HG02678 (cell line): Measurements from ENCODE around the gene DENND1A.

Experiments used
- ATAC-seq: cut with Tn5 transposase; IDR thresholded peaks from one replicate; pipeline ENCODE4 v1.9.1; 2021; ENCODE audit warnings: mild to moderate bottlenecking, moderate library complexity; ENCODE audit not compliant: unreplicated experiment

Gene DENND1A

DNA sequence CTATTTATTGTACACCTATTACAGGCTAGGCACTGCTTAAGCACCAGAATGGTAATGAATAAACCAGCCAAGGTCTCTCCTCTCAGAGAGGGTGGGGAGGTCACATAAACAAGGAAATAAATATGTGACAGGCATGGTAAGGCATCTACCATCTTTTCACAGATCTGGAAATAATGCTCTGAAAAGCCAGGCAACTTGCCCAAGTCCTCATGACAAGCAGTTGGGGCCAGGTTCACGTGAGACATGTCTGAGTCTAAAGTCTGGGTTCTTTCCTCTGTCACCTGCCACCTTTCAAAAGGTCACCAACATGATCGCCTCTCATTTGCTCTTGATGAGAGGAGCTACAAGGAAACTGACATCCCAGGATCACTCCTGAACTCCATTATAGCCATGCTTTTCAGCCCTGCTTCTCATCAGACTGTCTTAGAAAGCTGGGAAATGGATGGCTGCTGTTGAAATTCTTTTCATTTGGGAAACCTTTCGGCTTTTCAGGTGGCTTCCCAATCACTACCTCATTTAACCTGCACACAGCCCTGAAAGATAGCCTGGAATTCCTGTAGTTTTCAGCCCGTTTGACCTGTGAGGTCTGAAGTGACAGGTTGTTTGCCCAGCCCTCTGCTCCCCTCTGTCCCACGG is 450.8 kb downstream of the DENND1A start:
- no peak for ATAC-seq

DNA sequence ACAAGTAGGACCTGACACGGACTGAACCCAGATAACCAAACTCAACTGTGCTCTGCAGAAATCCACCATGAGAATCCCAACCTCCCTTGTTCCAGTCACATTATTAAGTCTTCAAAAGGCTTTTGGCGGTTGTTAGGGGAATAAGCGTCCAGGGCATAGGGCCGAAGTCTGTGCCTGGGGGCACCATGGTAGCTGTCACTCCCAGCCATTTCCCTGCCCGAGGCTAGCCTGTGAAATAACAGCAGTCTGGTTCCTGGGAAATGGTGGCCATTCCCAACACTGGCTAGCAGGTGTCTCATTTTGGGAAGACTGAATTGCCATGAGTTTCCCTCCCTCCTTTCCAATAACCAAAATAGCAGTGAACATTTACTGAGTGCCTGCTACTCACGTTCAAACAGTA is 451.8 kb downstream of the DENND1A start:
- no peak for ATAC-seq

DNA sequence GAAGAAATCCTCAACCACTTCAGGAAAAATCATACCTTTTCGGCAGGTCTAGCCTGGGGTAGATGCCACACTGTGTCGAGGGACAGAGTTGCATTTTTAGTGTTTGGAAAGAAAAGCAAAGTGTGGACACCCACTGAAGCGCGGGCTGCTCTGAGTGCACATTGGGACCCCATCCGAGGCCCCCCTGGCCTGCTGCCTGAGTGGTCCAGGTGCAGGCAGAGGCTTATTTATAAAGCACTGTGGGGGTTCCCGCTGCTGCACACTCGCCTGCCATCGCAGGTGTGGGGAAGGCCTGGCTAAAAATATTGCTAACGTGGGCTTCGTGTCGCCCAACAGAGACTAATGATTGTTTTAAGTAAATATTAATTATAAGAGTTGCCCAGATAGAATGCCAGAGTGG is 454.5 kb downstream of the DENND1A start:
- ATAC-seq, result no peak

DNA sequence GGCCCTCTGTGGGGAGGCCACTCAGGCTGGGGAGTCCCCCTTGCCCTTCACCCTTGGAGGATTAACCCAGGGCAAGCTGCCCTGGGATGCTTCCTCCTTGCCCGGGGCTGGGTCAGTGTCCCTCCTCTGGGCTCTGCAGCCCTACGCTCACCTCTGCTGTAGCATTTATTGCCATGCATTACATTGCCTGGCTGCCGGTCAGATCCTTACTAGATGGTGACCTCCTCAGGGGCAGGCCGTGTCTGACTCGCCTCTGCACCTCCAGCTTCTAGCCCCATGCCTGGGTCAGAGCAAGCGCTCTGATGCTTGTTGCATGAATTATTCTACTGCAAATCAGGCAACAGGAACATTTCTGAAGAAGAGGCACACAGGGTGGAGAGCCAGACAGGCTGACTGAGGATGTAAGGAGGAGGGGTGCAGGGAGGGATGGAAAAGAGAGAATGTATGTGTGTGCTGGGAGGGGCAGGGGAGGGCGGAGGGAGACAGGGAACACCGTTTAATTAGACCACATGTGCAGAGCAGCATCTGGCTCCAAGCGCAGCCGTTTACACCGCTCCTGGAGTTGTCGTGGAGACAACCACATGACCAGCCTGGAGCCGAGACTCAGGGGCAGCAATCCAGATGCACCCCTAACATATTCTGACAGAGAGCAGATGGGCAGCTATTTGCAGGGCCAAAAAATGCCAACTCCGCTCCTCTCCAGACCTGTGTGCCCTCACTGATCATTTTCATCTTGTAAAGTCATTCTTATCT is 456.9 kb downstream of the DENND1A start:
- ATAC-seq, result no peak

DNA sequence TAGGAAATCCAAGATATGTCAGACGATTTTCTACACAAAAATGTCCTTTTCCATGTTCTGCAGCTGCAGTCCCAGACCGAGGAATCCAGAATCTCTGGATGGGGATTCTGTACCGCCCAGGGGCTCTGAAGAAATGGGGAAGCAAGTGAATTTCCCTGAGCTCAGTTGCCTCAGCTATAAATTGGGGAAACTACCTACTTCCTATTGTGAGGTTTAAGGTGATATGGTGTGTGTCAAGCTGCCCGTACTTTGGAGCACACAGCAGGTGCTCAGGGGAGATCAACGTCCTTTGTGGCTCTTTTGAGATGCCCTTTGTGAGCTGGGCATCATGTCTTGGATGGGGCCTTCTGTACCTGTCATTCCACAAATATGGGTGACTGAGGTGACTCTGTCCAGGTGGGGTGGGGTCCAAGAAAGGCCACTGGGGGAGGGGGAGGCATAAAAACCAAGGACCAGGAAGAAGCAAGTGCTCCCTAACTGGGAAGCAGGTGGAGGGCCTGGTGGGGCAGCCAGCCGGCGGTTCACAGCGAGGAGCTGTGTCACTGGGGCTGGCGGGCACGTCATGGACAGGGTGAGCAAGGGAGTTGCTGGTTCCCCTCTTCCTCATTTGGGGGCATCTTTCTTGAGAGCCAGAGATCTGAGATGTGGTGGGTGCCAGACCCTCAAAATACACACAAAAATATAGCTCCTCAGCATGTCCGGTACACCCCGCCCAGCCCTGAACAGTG is 457.9 kb downstream of the DENND1A start:
- no peak for ATAC-seq

DNA sequence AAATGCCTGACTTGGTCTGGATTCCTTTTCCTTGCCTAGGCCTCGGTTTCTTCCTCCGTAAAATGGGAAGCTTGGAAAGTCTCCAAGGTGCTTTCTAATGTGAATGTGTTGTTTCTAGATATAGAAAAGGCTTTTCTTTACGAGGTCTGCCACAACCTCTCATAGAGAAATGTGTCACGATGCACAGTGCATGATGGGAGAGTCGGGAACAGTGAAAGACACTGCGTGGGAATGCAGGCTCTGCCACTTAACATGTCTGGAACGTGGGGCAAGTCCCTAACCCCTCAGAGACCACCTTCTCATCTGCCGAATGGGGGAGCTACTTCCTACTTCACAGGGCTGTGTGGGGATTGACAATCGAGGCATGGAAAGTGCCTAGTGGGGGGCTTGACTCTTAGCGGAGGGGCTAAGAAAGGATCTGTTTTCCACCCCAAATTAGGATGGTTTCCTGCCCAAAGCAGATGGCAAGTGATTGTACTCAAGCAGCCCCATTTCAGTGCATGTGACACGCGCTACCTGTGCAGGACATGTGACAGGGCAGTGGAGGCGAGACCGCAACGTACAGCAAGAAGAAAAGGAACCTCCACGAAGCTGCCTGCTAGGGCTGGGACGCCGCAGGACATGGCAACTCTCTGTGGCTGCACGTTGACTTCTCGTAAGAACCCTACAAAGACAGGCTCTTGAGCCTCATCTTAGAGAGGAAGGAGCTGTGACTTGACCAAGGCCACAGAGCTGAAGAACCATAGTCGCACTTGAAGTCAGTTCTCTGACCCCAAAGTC is 458.7 kb downstream of the DENND1A start:
- no peak for ATAC-seq

DNA sequence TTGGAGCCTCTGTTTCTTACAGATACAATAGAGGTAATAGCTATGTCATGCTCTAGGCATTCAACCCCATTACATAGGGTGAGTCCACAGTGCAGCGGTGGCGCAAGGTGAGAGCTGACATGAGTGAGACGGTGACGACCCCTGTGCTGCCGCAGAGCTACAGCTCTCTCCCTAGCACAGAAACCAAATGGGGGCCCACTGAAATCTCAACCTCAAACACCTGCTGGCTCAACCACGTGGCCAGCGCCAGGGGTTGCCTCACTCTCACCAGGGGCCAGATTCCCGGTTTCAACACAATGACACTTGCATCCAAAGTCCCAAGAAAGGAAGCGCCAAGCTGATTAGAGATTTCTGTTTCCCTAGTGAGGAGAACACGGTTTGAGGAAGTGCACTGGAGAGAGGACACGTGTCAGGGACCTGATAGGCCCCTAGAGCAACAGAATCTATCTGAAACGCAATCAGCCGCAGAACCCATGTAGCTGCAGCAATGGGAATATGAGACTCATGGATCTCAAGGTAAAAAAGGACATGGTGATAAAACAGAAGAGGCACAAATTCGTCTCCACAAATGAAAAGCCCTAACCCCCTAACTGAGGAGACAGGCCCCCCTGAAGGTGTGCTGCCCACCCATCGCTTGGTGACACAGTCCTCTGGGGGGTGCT is 459.7 kb downstream of the DENND1A start:
- no peak for ATAC-seq

DNA sequence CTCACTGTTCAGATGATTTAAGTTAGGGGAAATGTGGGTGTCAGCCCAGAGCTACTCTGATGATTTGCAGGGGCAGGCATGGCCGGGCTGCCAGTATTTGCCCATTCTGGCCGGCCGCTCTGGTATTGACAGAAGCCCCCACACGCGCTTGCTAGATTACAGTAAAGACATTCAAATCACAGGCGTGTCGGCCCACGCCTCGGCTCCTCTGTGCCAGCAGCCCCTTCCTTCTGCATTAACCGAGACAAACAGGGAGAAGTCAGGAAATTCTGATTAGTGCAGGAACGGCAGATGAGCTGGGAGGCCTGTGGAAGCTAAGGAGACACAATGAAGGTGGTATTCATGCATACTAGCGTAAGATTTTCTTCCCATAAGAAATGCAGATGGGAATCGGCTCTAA is 460.6 kb downstream of the DENND1A start:
- no peak for ATAC-seq

DNA sequence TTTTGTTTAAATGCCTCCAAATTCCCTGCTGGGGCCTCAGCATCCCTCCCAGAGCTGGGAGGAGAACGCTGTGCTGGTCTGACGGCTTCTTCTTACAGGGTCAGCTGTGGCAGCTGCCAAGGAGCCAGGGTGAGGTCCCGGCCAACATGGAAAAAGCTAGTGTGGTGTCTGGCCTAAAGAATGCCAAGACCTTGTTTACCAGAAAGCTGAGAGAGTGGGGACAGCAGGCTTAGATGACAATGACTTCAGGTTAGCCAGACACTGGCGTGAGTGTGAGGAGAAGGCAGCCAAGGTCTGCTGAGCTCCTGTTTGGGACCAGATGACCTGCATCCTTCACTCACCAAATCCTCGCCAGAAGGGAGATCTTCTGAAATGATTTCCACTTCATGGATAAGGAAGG is 461.4 kb downstream of the DENND1A start:
- ATAC-seq, result no peak

DNA sequence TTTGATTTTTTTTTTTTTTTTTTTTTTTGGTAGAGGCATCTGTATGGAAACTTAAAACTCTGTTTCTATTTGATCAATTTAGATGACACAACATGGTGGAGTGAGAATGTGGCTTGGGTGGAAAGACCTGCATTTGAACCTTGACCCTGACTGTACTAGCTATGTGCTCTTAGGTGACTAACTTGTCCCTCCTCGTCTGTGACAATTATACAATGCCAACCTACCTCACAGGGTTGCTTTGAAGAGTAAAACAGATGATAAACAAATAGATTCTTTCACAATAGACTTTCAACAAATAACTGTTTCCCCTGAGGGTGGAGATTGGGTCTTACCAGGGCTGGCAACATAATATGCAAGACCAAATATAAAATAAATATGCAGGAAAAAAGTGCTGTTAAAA is 464.6 kb downstream of the DENND1A start:
- no peak for ATAC-seq

DNA sequence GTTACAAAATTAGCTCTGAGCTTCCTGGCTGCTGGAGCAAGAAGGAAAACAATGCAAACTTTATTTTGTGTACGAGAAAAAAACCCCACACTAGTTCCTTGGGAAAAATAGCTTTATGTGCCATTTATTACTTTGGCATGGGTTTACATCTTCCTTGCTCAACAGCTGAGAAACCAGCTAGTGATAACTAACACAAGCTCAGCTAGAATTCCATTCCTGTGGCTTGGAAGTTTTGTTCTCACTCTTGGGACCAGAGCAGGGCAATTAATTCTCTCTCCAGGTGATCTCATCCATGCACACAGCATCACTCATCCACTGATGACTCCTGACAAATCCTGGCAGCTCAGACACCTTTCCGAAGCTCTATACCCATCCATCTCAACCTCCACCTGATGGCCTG is 469.8 kb downstream of the DENND1A start:
- no peak for ATAC-seq

DNA sequence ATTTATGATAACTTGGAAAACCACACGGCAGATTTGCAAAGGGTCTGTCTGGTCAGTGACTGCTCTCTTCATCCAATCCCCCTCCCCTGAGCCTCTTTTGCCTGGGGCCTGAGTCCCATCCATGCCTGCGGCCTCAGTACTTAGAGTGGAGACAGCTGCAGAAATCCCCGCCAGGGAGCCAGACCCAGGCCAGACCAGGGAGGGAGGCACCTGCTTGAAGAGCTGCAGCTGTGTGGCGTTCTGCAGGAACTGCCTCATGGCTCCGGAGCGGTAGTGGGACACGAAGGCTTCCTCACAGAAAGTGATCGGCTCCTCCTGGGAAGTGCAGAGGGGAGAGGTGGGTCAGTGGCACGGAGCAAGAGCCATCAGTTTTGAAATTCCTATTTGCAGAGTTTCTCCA is 472.3 kb downstream of the DENND1A start:
- no peak for ATAC-seq

DNA sequence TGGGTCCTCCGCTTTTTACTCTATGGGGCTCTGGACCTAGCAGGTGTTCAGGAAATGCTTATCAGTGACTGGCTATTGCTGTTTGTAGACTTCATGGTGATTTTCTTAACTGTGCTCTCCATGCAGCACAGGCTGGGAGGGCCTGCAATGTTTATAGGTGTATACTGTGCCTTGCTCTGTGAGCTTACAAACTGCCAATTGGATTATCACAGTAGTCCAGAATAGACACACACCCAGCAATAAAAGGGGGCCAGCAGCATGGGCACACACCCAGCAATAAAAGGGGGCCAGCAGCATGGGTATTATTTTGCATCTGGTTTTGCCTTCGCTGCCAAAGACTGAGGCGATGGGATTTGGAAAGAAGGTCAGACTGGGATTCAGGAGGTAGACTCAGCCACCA is 473.9 kb downstream of the DENND1A start:
- no peak for ATAC-seq

DNA sequence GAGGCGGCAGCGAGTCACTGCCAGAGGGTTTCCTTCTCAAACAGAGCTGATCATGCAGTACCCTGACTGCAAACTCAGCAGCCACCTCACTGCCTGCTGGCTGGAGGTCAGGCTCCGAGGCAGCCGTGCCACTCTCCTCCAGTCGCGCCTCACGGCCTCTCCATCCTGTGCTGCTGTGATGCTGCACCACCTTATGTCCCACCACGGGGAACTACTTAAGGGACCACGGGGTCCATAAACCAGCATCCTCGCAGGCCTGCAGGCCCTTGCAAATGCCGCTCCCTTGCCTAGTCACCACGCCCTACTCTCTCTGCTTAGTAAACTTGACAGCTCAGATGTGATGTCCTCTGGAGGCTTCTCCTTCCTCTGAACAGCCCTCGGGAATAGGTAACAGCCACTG is 474.7 kb downstream of the DENND1A start:
- no peak for ATAC-seq

DNA sequence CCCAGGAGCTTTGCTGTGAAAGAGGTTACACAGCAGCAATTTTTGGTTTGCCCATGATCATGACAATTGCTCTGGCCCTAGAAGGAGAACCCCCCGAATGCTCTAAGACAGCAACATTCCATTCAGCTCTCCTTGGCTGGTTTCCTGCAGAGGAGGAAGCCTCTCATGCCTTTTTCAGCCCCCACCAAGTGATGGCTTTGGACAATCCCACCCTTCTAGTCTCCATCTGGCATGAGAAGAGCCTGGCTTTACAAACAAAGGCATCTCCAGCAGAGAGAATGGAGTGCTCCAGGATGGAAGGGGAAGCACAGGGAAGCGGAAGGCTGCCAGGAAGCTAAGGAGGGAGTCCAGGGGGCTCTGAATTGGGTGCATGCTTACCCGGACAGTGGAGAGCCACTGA is 475.6 kb downstream of the DENND1A start:
- ATAC-seq, result no peak

DNA sequence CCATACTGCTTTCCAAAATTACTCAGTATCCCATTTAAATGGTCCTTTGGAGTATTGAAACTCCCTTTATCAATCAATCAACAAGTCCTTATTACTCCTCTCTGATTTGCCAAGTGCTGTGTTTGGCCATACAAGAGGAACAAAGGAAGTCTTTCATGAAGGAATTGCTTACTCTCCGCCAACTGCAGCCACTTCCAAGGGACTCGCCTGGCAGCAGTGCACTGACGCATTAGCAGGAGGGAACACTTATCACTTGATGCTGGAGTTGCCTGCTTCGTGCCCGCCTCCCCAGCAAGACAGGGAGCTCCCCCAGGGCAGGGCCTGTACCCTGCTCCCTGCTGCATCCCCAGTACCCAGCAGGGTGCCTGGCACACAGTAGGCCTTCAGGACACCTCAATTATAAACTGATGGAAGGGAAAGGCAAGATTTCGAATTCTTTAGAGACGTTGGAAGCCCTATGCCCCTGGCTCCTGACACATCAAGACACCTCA is 476.1 kb downstream of the DENND1A start:
- ATAC-seq, result no peak

DNA sequence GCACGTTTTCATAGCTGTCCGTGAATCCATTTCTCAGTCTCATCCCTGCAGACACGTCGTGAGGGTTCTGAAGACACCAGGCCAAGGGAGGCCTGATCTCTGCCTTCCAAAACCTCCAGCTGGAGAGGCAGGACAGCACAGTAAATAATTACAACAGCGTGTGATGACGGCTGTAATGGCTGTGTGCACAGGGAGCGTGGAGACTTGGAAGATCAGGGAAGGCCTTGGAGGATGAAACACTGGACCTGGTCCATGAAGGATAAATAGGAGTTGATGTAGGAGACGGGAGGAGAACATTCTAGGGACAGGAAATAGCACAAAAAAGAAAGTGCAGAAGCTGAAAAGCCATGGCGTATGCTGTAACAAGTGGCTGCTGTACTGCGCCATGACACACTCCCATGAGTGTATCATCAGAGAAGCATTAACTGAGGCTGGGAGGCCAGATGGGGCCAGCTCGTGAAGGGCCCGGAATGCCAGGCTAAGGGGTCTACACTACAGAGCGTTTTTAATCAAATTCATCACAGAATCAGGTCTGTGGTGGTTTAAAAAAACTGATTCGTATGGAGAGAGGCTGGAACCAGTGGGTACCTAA is 476.8 kb downstream of the DENND1A start:
- no peak for ATAC-seq

DNA sequence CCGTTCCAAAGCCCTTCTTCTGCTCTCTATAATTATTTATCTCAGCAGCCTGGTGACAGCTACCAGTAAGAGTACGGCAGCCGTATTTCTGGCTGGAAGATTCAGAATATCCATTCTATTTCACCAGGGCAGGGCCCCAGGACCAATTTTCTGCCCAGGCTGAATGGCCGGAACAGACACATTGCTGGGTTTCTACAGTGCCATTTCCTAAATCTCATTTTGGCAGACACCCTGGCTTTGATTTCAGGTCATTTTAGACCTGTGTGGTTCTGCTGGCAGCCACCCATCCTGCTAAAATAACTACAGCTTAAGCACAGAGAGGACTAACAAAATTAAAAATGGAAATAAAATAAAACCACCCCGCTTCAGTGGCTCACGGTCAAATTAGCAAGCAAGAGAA is 478.9 kb downstream of the DENND1A start:
- no peak for ATAC-seq

DNA sequence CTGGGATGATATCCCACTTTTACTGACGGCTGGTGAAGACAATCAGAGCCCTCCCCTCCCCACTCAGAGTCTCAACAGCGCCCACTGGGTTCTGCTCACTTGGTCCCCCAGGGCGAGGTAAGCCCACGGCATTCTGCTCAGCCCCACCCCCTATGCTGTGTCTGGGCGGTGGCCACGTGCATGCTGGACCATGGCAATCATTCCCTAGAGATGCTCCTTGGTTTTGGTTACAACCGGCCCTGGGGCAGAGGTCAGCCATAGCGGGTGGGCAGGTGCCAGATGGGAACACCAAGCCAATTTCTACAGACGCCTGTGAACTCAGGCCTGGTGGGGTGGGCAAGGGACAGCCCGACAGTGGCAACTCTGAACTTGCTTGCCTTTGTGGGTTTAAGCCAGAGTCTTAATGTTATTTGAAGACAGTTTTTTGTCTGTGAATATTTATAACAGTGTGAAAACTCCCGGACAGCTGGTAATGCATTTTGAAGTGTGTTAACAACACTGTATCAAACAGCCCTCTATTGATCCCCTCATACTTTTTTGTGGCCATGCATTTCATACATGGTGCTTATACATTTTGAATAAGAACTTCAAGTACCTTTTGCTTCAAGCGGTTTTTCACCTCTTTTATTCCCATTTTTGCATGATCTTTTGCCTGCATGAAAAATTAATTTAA is 479.7 kb downstream of the DENND1A start:
- ATAC-seq, result no peak
